ENCODE measurements around the gene MED14.

Gene MED14

DNA sequence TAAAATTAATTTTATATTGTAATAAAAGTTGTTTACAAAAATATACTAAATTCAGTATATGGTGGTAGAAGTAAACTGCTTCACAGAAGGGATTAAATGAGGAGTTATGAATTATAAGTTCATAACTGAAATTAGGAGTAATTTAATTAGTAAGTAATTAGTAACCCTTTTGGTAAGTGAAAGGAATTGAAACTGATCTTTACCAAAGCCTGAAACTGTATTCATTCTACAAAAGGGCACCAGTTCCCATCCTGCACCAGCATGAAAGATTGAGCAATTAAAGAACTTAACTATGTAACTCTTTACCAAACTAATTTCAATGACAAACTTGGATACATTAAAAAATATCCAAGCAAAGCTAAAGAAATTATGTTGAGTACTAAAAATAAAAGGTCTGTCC is 8.2 kb downstream of the MED14 start:
- Histone ChIP-seq H3K9me3 (ENCODE audit: control insufficient read depth, insufficient read depth, low read length) (no peaks in the 10 kb centered on the region), H3K27me3 (ENCODE audit: control insufficient read depth, insufficient read depth, low read length) (no peaks in the 10 kb centered on the region), H3K4me1 (ENCODE audit: control insufficient read depth, insufficient read depth, low read length) (no peaks in the 10 kb centered on the region), H3K36me3 (ENCODE audit: control insufficient read depth, insufficient read depth, low read length) (peaks cover 3% of the 10 kb centered on the region), H3K9ac (ENCODE audit: low read depth, low read length) (no peak overlapping the region), H3K4me3 (ENCODE audit: low read depth, low read length) (no peak overlapping the region)

DNA sequence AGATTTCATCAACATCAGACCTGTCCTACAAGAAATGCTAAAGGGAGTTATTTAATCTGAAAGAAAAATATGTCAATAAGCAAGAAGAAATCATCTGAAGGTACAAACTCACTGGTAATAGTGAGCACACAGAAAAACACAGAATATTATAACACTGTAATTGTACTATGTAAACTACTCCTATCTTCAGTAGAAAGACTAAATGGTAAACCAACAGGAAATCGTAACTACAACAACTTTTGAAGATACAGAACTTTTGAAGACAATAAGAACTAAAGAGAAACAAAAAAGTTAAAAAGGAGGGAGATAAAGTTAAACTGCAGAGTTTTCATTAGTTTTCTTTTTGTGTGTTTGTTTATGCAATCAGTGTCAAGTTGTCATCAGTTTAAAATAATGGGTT is 12.4 kb downstream of the MED14 start:
- H3K4me1 ChIP-seq (ENCODE audit: control insufficient read depth, insufficient read depth, low read length) = peaks cover 2% of the 10 kb centered on the region
- no peak overlapping the region for H3K4me3 ChIP-seq (ENCODE audit: low read depth, low read length)
- H3K27me3 ChIP-seq (ENCODE audit: control insufficient read depth, insufficient read depth, low read length) = no peaks in the 10 kb centered on the region
- H3K36me3 ChIP-seq (ENCODE audit: control insufficient read depth, insufficient read depth, low read length) = peaks cover 17% of the 10 kb centered on the region
- H3K9ac ChIP-seq (ENCODE audit: low read depth, low read length) = no peak overlapping the region
- no peaks in the 10 kb centered on the region for H3K9me3 ChIP-seq (ENCODE audit: control insufficient read depth, insufficient read depth, low read length)

DNA sequence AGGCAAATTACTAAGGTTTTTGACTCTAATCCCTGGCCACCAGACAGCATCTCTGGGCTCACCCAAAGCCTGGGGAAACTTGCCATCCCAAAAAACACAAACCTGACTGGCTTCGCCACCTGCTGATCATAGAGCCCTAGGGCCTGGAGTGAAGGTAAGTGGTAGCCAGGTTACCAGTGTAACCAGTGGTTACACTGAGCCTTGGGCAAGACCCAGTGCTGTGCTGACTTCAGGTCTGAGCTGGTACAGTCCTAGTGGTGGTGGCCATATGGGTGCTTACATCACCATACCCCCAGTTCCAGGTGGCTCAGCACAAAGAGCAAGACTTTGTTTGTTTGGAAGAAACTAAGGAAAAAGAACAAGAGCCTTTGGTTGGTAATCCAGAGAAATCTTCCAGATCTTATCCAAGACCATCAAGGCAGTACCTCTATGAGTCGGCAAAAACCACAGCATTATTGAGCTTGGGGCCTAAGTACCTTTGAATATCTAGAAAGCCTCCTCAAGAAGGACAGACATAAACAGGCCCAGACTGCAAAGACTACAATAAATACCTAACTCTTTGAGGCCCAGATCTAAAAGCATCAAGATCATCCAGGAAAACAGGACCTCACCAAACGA is 13.7 kb downstream of the MED14 start:
- no peaks in the 10 kb centered on the region for H3K27me3 ChIP-seq (ENCODE audit: control insufficient read depth, insufficient read depth, low read length)
- no peak overlapping the region for H3K9ac ChIP-seq (ENCODE audit: low read depth, low read length)
- peaks cover 2% of the 10 kb centered on the region for H3K4me1 ChIP-seq (ENCODE audit: control insufficient read depth, insufficient read depth, low read length)
- no peaks in the 10 kb centered on the region for H3K9me3 ChIP-seq (ENCODE audit: control insufficient read depth, insufficient read depth, low read length)
- peaks cover 14% of the 10 kb centered on the region for H3K36me3 ChIP-seq (ENCODE audit: control insufficient read depth, insufficient read depth, low read length)
- H3K4me3 ChIP-seq (ENCODE audit: low read depth, low read length) = no peak overlapping the region

DNA sequence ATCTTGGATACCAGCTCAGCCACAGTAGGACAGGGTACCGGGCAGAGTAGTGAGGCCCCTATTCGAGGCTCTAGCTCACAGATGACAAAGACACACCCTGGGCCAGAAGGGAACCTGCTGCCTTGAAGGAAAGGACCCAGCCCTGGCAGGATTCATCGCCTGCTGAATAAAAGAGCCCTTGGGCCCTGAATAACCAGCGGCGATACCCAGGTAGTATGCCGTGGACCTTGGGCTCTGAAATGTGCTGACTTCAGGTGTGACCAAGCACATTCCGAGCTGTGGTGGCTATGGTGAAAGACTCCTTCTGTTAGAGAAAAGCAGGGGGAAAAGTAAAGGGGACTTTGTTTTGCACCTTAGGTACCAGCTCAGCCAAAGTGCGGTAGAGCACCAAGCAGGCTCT is 14.6 kb downstream of the MED14 start:
- Histone ChIP-seq H3K4me1 (ENCODE audit: control insufficient read depth, insufficient read depth, low read length) (peaks cover 2% of the 10 kb centered on the region), H3K4me3 (ENCODE audit: low read depth, low read length) (no peak overlapping the region), H3K9ac (ENCODE audit: low read depth, low read length) (no peak overlapping the region), H3K36me3 (ENCODE audit: control insufficient read depth, insufficient read depth, low read length) (peaks cover 14% of the 10 kb centered on the region), H3K27me3 (ENCODE audit: control insufficient read depth, insufficient read depth, low read length) (no peaks in the 10 kb centered on the region), H3K9me3 (ENCODE audit: control insufficient read depth, insufficient read depth, low read length) (no peaks in the 10 kb centered on the region)

DNA sequence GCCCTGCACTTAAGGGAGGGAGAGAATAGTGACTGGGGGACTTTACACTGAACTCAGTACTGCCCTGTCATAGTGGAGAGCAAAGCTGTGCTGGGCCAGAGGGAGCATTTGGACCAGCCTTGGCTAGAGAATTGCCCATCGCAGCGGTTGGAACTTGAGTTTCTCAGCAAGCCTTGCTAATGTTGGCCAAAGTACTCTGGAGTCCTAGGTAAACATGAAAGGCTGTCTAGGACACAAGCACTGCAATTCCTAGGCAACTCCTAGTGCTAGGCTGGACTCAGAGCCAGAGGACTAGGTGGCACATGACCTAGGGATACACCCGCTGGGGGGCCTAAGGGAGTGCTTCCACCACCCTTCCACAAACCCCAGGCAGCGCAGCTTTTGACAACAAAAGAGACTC is 15.0 kb downstream of the MED14 start:
- peaks cover 2% of the 10 kb centered on the region for H3K4me1 ChIP-seq (ENCODE audit: control insufficient read depth, insufficient read depth, low read length)
- H3K27me3 ChIP-seq (ENCODE audit: control insufficient read depth, insufficient read depth, low read length) = no peaks in the 10 kb centered on the region
- H3K36me3 ChIP-seq (ENCODE audit: control insufficient read depth, insufficient read depth, low read length) = peaks cover 14% of the 10 kb centered on the region
- no peak overlapping the region for H3K9ac ChIP-seq (ENCODE audit: low read depth, low read length)
- no peak overlapping the region for H3K4me3 ChIP-seq (ENCODE audit: low read depth, low read length)
- no peaks in the 10 kb centered on the region for H3K9me3 ChIP-seq (ENCODE audit: control insufficient read depth, insufficient read depth, low read length)

DNA sequence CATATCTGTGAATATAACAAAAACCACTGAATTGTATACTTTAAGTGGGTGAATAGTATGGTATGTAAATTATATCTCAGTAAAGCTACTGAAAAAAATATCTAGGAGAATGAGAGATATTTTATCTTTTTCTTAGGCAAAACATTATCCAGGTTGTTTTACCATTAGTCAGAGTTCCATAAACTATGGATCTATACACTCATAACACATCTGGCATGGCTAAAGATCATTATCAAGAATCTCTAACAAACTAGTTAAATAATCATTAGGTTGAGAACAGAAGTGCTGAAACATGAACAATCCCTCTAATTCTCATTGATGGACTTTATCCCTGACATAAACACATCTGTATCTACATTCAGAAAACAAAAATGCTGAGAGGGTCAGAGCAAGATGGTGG is 15.6 kb downstream of the MED14 start:
- peaks cover 2% of the 10 kb centered on the region for H3K4me1 ChIP-seq (ENCODE audit: control insufficient read depth, insufficient read depth, low read length)
- H3K9ac ChIP-seq (ENCODE audit: low read depth, low read length) = no peak overlapping the region
- no peaks in the 10 kb centered on the region for H3K9me3 ChIP-seq (ENCODE audit: control insufficient read depth, insufficient read depth, low read length)
- H3K27me3 ChIP-seq (ENCODE audit: control insufficient read depth, insufficient read depth, low read length) = no peaks in the 10 kb centered on the region
- H3K4me3 ChIP-seq (ENCODE audit: low read depth, low read length) = no peak overlapping the region
- peaks cover 14% of the 10 kb centered on the region for H3K36me3 ChIP-seq (ENCODE audit: control insufficient read depth, insufficient read depth, low read length)

DNA sequence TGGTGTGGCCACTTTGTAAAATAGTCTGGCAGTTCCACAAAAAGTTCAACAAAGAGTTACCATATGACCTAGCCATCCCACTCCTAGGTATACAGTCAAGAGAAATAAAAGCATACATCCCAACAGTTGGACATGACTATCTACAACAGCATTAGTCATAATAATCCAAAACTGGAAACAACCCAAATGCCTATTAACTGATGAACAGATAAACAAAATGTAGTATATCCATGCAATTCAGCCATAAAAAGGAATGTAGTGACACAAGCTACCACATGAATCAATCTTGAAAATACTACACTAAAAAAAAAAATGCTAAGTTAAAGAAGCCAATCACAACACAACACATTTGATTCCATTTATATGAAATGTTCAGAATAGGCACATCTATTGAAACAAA is 16.1 kb downstream of the MED14 start:
- Histone ChIP-seq H3K4me1 (ENCODE audit: control insufficient read depth, insufficient read depth, low read length) (peaks cover 2% of the 10 kb centered on the region), H3K9ac (ENCODE audit: low read depth, low read length) (no peak overlapping the region), H3K27me3 (ENCODE audit: control insufficient read depth, insufficient read depth, low read length) (no peaks in the 10 kb centered on the region), H3K9me3 (ENCODE audit: control insufficient read depth, insufficient read depth, low read length) (no peaks in the 10 kb centered on the region), H3K4me3 (ENCODE audit: low read depth, low read length) (no peak overlapping the region), H3K36me3 (ENCODE audit: control insufficient read depth, insufficient read depth, low read length) (peaks cover 17% of the 10 kb centered on the region)

DNA sequence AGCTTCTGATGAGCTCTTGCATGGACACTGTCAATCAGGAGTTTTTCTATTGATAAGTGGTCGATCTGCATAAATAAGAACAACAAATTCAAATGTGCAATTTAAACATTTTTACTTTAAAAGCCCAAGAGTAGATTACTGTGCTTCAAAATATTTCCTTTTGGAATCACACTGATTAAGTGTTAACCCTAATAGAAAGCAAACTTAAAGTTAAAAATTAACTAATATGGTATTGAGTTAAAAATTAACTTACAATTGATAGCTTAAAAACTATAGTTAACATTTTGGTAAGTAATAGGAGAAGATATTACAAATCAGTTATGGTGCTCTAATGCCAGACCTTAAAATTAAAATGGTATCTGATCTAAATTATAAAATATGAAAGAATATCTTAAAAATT is 25.9 kb downstream of the MED14 start:
- Histone ChIP-seq H3K9ac (ENCODE audit: low read depth, low read length) (no peak overlapping the region), H3K4me3 (ENCODE audit: low read depth, low read length) (no peak overlapping the region), H3K4me1 (ENCODE audit: control insufficient read depth, insufficient read depth, low read length) (no peaks in the 10 kb centered on the region), H3K9me3 (ENCODE audit: control insufficient read depth, insufficient read depth, low read length) (no peaks in the 10 kb centered on the region), H3K36me3 (ENCODE audit: control insufficient read depth, insufficient read depth, low read length) (peaks cover 7% of the 10 kb centered on the region), H3K27me3 (ENCODE audit: control insufficient read depth, insufficient read depth, low read length) (no peaks in the 10 kb centered on the region)

DNA sequence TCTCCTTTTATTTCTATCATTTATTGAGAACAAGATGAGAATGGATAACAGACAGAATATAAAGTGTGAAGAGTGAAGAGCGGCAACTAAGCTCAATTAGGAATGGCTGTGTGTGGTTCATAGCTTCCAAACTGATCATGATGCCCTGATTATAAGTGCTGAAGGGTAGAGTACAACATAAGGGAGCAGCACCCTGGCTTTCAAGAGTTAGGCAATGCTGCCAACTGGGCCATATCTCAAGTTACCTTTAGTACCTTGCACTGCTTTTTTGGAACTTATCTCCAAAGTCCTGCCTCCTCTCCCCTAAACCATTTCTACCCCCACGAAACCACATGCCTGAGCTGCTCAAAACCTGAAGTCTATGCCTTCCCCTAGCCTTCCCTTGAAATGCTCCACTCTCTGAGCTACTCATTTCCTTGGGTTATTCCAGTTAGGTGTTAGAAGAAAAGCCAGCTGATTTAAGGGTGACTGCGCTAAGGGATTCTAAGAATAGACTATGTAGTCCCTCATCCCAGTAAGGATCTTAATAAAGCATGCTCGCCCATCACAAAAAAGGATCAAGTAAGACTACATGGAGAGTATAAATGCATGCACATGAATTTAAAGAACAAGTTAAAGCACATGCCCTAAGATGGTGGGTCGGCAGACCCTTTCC is 29.6 kb downstream of the MED14 start:
- Histone ChIP-seq H3K4me1 (ENCODE audit: control insufficient read depth, insufficient read depth, low read length) (no peaks in the 10 kb centered on the region), H3K9ac (ENCODE audit: low read depth, low read length) (no peak overlapping the region), H3K4me3 (ENCODE audit: low read depth, low read length) (no peak overlapping the region), H3K27me3 (ENCODE audit: control insufficient read depth, insufficient read depth, low read length) (no peaks in the 10 kb centered on the region), H3K9me3 (ENCODE audit: control insufficient read depth, insufficient read depth, low read length) (no peaks in the 10 kb centered on the region), H3K36me3 (ENCODE audit: control insufficient read depth, insufficient read depth, low read length) (peaks cover 2% of the 10 kb centered on the region)

DNA sequence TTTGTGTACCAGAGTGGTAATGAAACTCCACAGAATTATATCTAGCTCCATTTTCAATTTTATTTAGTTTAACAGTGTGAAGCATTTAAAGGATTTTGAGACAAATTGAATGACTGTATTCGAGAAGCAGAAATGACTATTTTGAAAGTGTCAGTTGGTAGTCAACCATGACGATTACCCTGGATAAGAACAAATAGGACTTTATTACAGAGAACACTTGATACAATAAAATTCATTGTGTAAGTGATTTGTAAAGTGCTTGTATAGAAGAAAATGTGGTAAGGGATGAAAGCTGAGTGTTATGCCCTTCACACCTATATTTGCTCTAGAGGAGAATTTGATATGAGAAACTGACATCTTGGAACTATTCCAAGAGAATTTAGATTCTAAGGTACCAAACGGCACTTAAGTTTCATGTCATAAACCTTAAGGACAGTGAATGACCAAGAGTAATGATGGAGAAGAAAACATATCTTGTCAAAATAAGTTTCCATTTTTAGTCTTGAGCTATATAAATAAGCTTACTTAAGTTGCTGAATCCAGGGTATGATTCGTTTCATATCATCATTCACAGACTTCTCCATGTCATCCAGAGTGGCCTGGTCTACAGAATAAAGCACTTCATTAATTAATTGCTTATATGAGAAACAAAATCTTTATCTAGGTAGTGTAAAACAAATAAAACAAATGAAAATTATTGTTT is 34.6 kb downstream of the MED14 start:
- H3K9me3 ChIP-seq (ENCODE audit: control insufficient read depth, insufficient read depth, low read length) = no peaks in the 10 kb centered on the region
- no peak overlapping the region for H3K4me3 ChIP-seq (ENCODE audit: low read depth, low read length)
- H3K27me3 ChIP-seq (ENCODE audit: control insufficient read depth, insufficient read depth, low read length) = no peaks in the 10 kb centered on the region
- H3K9ac ChIP-seq (ENCODE audit: low read depth, low read length) = no peak overlapping the region
- no peaks in the 10 kb centered on the region for H3K4me1 ChIP-seq (ENCODE audit: control insufficient read depth, insufficient read depth, low read length)
- H3K36me3 ChIP-seq (ENCODE audit: control insufficient read depth, insufficient read depth, low read length) = no peaks in the 10 kb centered on the region

DNA sequence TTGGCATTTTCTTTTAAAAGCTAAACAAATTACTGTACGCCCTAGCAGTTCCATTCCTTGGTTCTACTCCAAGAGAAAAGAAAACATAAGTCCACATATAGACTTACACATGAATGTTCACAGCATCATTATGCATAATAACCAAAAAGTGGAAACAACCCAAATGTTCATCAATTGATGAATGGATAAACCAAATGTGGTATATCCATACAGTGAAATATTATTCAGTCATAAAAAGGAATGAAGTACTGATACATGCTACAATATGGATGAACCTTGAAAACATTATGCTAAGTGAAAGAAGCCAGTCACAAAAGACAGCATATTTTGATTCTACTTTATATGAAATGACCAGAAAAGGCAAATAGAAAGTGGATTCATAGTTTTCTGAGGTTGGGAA is 36.5 kb downstream of the MED14 start:
- H3K27me3 ChIP-seq (ENCODE audit: control insufficient read depth, insufficient read depth, low read length) = no peaks in the 10 kb centered on the region
- no peaks in the 10 kb centered on the region for H3K4me1 ChIP-seq (ENCODE audit: control insufficient read depth, insufficient read depth, low read length)
- no peak overlapping the region for H3K4me3 ChIP-seq (ENCODE audit: low read depth, low read length)
- H3K9ac ChIP-seq (ENCODE audit: low read depth, low read length) = no peak overlapping the region
- no peaks in the 10 kb centered on the region for H3K9me3 ChIP-seq (ENCODE audit: control insufficient read depth, insufficient read depth, low read length)
- no peaks in the 10 kb centered on the region for H3K36me3 ChIP-seq (ENCODE audit: control insufficient read depth, insufficient read depth, low read length)

DNA sequence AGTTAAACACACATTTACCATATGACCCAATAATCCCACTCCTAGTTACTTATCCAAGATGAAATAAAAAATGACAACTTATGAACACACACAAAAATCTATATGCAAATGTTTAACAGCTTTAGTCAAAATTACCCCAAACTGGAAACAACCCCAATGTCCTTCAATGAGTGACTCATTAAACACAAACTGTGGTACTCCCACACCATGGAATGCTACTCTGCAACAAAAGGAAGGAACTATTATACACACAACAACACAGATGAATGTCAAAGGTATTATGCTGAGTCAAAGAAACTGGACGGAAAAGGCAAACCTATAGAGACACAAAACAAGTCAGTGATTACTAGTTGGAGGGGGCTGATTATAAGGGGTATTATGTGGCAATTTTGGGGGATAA is 40.5 kb downstream of the MED14 start:
- Histone ChIP-seq H3K9me3 (ENCODE audit: control insufficient read depth, insufficient read depth, low read length) (no peaks in the 10 kb centered on the region), H3K9ac (ENCODE audit: low read depth, low read length) (no peak overlapping the region), H3K4me1 (ENCODE audit: control insufficient read depth, insufficient read depth, low read length) (no peaks in the 10 kb centered on the region), H3K4me3 (ENCODE audit: low read depth, low read length) (no peak overlapping the region), H3K27me3 (ENCODE audit: control insufficient read depth, insufficient read depth, low read length) (no peaks in the 10 kb centered on the region), H3K36me3 (ENCODE audit: control insufficient read depth, insufficient read depth, low read length) (no peaks in the 10 kb centered on the region)

Data from iPS-15b (cell line).